Bronchial epithelial cell (primary cell): Measurements from ENCODE around the gene MACROH2A1. TPM values are rescaled to one million over a fixed set of nuclear protein-coding genes. Genes with fewer than 3 reads are reported as not detected.

ENCODE experiments used
- DNase-seq: peaks from one replicate; pipeline ENCODE4 v3.0.0-alpha.2; 2010; ENCODE audit warnings: low read depth
- FAIRE-seq: peaks from 2 replicates; lab custom pipeline; 2011; peaks lifted over from hg19 to GRCh38; lab: Jason Lieb, UNC
- H3K27me3 ChIP-seq: 2 replicates; pipeline ENCODE4 v1.5.1; 2011; ENCODE audit warnings: low read length; ENCODE audit not compliant: control insufficient read depth, insufficient read depth
- H3K36me3 ChIP-seq: 2 replicates; pipeline ENCODE4 v1.5.1; 2011; ENCODE audit warnings: low read length; ENCODE audit not compliant: control insufficient read depth, insufficient read depth
- H3K4me3 ChIP-seq: 2 replicates; pipeline ENCODE4 v1.5.1; 2011; ENCODE audit warnings: mild to moderate bottlenecking, low read depth, low read length, control low read depth
- CTCF ChIP-seq: IDR thresholded peaks from 2 replicates; pipeline ENCODE4 v1.5.1; 2011; ENCODE audit warnings: mild to moderate bottlenecking, moderate library complexity, low read length, control low read depth, inconsistent platforms; ENCODE audit not compliant: insufficient read depth, severe bottlenecking
- total RNA-seq: library from RNA; depleted of rRNA; stranded (reverse); fragments of >200 nt; gene quantifications from 2 replicates; pipeline ENCODE4 v1.2.1, GENCODE V29; 2014

Gene MACROH2A1
- total RNA-seq, 1 donor from 2014 or later, result 257 TPM

- TF ChIP-seq CTCF, result no peak
- Histone ChIP-seq H3K36me3 (no peaks in the 10 kb centered on the region), H3K4me3 (no peak overlapping the region), H3K27me3 (no peaks in the 10 kb centered on the region)
- DNase-seq, result no peak
- FAIRE-seq, result no peak
Measured at GRCh38 chr5:135294793-135295192, 104.2 kb downstream of the MACROH2A1 start.

- no peak for FAIRE-seq
- DNase-seq, result no peak
- no peak overlapping the region for H3K4me3 ChIP-seq
- no peaks in the 10 kb centered on the region for H3K36me3 ChIP-seq
- TF ChIP-seq CTCF, result no peak
- H3K27me3 ChIP-seq, result no peaks in the 10 kb centered on the region
Measured at GRCh38 chr5:135289651-135290050, 109.4 kb downstream of the MACROH2A1 start.

GRCh38 chr5:135287551-135287950 lies 111.5 kb downstream of the MACROH2A1 start:
- DNase-seq (no peak), FAIRE-seq (no peak)
- H3K36me3 ChIP-seq, result no peaks in the 10 kb centered on the region
- TF ChIP-seq CTCF, result no peak
- H3K4me3 ChIP-seq, result no peak overlapping the region
- H3K27me3 ChIP-seq, result no peaks in the 10 kb centered on the region

Other genes starting within 250 kb of the MACROH2A1 start
- gene DCANP1, start 48.1 kb upstream of the MACROH2A1 start, total RNA-seq, result not detected in 2 replicates
- gene TIFAB, start 53.1 kb upstream of the MACROH2A1 start, total RNA-seq, result not detected in 2 replicates
- not detected in 2 replicates for gene NEUROG1, start 136.7 kb upstream of the MACROH2A1 start, total RNA-seq
- 0.26 and 1.3 TPM in 2 replicates for gene CXCL14, start 179.8 kb upstream of the MACROH2A1 start, total RNA-seq